Effector CD4-positive, alpha-beta T cell (primary cell): ENCODE results near the gene ABCB10.
"Not testable (repeated sequence)": the region's sequence is repeated elsewhere in the genome, so short reads cannot be mapped to it uniquely, and the experiment has no call there.

ENCODE experiments used
- DNase-seq: peaks from one replicate; pipeline ENCODE4 v3.0.0-alpha.2; 2020

ABCB10 gene

GRCh38 chr1:229570891-229571516 is 12.5 kb upstream of the ABCB10 start:
- DNase-seq = no peak

GRCh38 chr1:229570305-229570704 is 11.8 kb upstream of the ABCB10 start:
- no peak for DNase-seq

DNA sequence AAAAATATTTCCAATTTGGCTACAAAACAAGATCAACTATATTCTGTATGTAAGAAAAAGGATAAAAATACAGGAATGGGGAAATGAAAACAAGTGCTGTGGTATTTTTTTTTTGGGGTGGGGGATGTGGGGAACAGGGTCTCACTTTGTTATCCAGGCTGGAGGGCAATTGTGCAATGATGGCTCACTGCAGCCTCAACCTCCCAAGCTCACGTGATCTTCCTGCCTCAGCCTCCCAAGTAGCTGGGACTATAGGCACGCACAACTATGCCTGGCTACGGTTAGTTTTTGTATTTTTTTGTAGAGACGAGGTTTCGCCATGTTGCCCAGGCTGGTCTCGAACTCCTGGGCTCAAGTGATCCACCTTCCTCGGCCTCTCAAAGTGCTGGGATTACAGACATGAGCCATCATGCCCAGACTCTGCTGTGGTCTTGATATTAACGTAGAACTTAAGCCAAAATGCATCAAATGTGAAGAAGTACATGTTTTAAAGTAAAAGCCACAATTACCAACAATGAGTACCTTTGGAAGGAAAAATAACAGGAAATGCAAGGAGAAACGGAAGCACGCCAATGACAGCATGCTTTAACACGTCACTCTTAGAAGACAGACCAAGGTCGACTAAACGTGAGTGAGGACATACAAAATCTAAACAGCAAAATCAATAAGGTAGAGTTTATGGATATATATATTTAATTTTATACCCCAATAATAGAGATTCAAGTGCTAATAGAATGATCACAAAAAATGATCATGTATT is 8.8 kb upstream of the ABCB10 start:
- no peak for DNase-seq

GRCh38 chr1:229563701-229564100 is 5.2 kb upstream of the ABCB10 start:
- no peak for DNase-seq

- DNase-seq = no peak
Measured at GRCh38 chr1:229563241-229563640, 4.7 kb upstream of the ABCB10 start.

DNA sequence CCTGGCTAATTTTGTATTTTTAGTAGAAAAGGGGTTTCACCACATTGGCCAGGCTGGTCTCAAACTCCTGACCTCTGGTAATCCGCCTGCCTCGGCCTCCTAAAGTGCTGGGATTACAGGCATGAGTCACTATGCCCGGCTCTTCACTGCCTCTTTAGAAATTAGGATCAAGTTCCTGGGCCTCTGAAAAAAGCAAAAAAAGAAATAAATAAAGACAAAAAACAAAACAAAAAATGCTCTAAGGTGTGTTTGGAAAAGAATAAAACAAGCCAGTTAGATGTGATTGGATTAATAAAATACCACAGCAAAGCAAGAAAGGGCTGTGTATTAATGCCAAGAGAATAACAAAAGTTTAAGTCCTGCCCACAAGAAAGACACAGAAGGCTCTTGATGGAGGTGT is 4.2 kb upstream of the ABCB10 start:
- DNase-seq = no peak

DNA sequence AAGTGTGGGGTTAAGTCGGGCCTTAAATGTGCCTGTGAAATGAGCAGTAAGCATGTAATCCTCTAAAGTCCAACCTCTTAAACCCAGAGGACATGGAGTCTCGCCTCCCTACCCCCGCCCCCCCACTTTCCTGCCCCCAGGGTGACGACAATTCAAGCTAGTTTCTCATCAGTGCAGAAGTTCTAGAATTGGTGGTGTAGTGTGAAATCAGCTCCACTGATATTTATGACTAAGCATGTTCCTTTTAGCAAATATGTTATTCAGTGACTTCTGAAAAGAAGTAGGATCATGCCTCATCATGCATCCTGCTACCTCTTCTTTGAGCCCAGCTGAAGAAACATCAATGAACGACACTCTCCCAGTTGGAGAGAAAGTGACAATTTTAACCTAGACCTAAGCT is 2.6 kb upstream of the ABCB10 start:
- DNase-seq = no peak

DNA sequence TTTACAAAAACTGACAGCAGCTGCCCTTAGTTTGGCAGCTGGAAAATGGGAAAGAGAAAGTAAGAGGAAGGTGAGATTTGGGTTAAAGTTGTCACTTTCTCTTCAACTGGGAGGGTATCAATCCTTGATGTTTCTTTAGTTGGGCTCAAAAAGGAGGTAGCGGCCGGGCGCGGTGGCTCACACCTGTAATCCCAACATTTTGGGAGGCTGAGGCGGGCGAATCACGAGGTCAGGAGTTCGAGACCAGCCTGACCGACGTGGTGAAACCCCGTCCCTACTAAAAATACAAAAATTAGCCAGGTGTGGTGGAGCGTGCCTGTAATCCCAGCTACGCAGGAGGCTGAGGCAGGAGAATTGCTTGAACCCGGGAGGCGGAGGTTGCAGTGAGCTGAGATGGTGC is 1.6 kb upstream of the ABCB10 start:
- DNase-seq = not testable (repeated sequence)

DNA sequence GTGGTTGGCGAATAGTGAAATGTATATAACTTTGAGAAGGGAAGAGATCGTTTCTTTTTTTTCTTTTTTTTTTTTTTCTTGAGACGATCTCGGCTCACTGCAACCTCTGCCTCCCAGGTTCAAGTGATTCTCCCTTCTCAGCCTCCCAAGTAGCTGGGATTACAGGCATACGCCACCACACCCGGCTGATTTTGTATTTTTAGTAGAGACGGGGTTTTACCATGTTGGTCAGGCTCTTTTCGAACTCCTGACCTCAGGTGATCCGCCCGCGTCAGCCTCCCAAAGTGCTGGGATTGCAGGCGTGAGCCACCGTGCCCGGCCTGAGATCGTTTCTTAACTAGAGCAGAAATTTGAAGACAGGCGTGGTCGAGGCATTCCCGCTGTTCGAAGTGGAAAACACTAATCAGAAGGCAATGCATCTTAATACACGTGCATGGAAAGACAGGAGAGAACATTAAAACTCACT is 862 bp upstream of the ABCB10 start:
- DNase-seq = not testable (repeated sequence)

DNA sequence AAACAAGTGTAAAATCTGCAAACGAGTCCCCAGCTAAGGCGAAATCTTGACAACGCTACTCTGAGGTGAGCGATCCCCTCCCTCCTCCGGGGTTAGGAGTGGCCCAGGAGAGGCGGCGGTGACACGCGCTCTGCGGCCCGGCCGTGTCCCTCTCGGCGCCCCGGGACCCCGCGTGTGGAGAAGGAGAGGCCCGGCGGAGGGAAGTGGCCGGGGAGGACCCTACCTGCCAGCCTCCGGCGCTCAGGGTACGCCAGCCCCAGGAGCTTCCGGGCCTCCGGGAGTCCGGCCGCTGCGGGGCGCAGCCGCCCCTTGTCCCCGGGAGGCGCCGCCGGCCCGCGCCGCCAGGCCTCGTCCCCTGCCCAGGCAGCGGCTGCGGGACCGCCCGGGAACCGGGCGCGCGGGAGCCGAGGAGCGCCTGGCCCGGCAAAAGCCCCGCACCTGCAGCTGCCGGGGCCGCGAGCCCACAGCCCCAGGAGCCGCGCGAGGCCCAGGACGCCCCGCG is 543 bp downstream of the ABCB10 start:
- DNase-seq = peak; percentile 7

DNA sequence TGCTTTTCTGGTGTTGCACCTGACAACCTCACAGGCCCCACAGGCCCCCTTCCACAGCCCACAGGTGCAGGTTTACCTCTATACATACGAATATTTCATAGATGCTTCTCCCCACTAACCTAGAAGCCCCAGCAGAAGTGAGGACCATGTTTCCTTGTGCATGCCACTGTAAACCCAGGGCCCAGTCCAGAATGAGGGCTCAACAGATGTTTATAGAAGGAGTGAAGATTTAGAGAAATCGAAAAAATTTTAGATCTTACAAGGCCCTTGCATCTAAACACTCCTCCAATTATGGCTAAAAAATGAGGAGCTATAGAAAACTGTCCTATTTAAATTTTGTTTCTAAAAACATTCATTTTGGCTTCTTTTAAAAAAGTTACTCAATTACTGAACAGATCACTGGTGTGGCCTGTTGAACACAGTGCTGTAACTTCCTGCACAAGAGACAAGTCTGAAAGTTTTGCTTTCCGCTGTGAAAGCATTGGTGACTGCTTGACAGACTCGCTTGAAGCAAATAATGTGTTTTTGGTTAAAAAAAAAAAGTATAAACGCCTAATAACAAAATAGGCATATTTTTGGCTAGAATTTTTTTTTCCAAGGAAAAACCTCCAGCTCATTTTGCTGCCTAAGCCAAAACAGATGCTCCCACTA is 1.2 kb downstream of the ABCB10 start:
- DNase-seq = no peak

- DNase-seq = no peak
Measured at GRCh38 chr1:229554886-229555621, 3.5 kb downstream of the ABCB10 start.

DNA sequence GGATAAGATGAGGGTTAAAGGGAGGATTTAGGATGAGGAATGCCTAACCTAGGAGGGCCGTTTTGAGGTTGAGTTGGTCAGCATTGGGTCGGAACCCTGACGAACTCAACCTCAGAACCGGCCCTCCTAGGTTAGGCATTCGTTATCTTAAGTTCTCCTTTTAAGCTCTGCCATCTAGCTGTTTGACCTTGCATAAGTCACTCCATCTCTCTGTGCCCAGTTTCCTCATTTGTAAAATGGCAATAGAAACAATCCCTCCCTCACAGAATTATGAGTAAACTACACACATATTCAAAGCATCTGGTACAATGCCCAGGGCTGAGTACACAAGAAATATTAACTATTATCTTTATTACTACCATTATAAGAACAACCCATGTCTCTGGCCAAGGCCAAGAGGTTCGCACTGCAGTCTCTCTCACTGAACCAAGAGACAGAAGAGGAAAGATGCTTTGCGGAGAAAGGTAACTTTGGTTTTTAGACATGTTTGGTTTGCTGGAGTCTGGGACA is 4.8 kb downstream of the ABCB10 start:
- DNase-seq = no peak

DNA sequence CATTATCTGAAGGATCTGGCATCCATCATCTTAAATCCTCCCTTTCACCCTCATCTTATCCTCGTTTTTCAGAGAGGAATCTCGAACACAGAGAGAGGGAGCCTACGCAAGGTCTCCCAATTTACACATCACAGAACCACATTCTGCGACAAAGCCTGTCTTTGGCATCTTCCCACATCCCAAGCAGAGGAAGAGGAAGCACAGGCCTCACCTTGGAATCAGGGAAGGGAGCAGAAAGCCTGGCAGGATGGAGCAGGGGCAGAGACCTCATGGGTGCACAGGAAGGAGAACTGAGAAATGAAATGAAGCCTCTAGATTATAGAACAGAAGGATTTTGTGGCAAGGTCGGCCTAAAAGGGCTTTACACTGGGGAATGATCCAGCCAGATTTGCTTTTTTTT is 5.8 kb downstream of the ABCB10 start:
- no peak for DNase-seq

GRCh38 chr1:229550812-229551567 is 7.5 kb downstream of the ABCB10 start:
- DNase-seq = no peak

- DNase-seq = no peak
Measured at GRCh38 chr1:229547542-229547941, 11.0 kb downstream of the ABCB10 start.

GRCh38 chr1:229544587-229544986 is 13.9 kb downstream of the ABCB10 start:
- DNase-seq = no peak

- DNase-seq = no peak
Measured at GRCh38 chr1:229539863-229540506, 18.5 kb downstream of the ABCB10 start.

- DNase-seq = no peak
Measured at GRCh38 chr1:229538945-229539344, 19.6 kb downstream of the ABCB10 start.

DNA sequence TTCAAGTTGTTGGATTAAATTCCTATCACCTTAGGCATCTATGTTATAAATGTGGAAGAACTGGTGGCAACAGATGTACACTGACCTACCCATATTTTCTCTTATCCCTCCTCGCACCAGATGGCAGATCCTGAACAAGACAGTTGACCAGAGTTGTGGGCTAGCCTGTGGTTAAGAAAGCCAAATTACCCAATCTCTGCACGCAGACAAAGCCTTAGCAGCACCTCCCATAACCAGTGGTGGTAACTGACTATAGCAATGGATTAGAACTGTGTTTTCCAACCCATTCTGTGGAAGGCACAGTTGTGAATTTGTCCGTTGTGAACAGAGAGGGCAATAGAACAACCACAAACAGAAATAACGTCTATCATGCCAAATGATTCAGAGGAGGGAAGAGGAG is 20.6 kb downstream of the ABCB10 start:
- DNase-seq = no peak

GRCh38 chr1:229536982-229537381 is 21.5 kb downstream of the ABCB10 start:
- DNase-seq = no peak

DNA sequence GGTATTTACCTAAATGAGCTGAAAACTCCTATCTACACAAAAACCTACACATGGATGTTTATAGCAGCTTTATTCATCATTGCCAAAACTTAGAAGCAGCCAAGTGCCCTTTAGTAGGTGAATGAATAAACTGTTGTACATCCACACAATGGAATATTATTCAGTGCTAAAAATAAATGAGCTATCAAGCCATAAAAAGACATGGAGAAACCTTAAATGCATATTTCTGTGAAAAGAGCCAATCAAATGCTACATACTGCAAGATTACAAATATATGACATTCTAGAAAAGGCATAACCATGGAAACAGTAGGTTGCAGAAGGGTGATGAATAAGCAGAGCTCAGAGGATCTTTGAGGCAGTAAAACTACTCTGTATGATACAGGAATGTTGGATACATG is 23.3 kb downstream of the ABCB10 start:
- DNase-seq = no peak
